HG03571 (cell line): ENCODE data around the gene ATXN1.
"Not testable (repeated sequence)": the region's sequence is repeated elsewhere in the genome, so short reads cannot be mapped to it uniquely, and the experiment has no call there.

Experiments
- ATAC-seq: cut with Tn5 transposase; IDR thresholded peaks from one replicate; pipeline ENCODE4 v1.9.1; 2021; ENCODE audit not compliant: unreplicated experiment

Gene ATXN1

DNA sequence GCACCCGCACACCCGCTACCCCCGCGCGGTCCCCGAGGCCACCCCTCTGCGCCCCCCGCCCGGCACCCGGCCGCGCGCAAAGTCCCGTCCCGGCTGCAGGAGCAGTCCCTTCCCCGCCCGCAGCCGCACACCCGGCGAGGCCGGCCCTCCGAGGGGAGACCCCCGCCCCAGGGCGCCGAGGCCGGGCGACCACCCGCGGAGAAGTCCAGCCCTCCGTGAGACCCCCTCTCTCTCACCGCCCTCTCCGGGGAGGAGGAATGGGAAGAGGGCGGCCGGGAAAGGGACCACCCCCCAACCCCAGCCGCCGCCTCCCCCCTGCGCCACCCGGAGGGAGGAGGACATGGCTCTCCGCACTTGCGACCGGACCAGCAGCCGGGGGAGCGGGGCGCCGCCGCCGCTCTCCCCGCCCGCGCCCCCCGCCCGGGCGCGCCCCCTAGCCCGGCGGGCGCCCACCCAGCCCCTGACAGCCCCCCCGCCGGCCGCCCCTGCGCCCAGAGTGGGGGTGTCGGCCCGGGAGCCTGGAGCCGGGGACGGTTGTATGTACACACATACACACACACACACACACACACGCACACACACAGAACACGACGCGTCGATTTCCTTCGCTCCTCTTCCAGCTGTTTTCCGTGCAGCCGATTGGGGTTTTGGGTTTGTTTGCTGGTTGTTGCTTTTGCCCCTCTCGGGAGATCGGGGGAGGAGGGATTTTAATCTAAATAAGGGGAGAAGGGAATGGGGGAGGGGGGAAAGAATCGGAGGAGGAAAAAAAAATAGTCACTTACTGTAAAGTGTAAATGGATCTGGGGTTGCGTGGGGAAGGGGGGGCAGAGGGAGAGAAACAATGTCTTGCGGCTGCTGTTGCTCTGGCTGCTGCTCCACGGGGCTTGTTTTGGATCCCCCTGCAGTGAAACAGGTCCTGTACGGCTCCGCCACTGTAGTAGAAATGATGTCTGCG lies at the start of gene ATXN1:
Gene ATXN1 (minus strand): TSS at position 945 of the 955 bp plus-strand sequence.
- ATAC-seq: no peak

DNA sequence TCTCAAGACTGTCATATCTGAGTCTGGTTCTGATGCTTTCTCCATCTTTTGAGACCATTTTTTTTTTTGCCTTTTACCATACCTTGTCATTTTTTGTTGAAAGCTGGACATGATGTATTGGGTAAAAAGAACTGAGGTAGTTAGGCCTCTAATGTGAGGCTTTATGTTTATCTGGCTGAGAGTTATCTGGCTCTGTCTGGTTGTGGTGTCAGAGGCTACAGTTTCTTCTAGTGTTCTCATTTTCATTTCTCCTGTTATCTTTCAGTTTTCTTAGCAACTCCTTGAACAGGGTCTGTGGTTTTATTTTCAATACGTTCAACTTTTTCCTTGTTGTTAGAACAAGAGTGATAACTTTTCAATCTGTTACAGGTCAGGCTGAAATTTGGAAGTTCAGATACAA lies 49.2 kb upstream of the ATXN1 start:
- no peak for ATAC-seq

DNA sequence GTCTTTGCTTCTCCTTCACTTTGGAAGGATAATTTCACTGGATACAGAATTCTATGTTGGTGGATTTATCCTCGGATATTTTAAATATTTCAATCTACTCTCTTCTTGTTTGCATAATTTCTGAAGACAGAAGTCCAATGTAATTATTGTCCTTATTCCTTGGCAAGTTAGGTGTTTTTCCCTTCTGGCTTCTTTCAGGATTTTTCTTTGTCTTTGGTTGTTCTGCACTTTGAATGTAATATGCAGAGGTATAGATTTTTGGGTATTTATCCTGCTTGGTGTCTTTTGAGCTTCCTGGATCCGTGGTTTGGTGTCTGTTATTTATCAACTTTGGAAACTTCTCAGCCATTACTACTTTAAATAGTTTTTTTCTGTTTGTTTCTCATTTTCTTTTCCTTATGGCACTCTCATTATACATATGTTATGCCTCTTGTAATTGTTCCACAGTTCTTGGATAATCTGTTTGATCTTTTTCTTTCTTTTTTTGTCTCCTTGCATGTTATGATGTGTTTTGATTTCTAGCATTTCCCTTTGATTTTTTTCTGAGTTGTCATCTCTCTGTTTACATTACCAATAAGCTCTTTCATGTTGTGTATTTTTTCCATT lies 48.6 kb upstream of the ATXN1 start:
- ATAC-seq: no peak

DNA sequence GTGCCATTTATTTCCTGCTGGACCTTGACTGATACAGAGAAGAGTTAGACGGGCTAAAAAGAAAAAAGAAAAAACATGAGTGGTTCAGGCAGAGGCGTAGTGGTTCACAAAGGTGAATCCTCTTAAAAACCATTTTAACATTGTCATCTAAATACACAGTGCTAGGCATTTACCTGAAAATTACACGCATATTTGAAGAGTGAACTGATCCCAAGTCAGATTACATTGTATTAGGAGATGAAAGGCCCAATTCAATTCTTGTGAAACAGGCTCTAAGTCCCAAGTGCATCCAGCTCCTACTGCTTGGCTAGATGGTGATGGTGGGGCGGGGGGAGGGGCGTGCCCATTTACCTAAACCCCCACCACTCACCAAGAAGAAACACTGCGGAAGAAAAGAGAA lies 46.7 kb upstream of the ATXN1 start:
- no peak for ATAC-seq

DNA sequence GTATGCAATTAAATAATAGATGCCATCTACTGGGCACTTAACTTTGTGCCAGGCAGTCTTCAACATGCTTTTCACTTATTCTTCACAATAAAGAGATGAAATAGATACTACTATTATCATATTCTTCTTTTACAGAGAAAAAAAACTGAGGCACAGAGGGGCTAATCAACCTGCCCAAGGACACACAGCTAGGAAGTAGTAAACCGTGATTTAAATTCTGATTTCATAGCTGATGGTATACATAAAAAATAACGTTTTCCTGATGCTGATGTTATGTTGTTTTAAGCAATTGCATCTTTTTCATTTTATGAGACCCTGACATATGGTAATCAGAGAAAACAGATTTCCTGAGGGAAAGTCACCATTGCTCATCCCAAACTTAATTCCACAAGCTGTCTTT lies 45.1 kb upstream of the ATXN1 start:
- ATAC-seq: no peak

DNA sequence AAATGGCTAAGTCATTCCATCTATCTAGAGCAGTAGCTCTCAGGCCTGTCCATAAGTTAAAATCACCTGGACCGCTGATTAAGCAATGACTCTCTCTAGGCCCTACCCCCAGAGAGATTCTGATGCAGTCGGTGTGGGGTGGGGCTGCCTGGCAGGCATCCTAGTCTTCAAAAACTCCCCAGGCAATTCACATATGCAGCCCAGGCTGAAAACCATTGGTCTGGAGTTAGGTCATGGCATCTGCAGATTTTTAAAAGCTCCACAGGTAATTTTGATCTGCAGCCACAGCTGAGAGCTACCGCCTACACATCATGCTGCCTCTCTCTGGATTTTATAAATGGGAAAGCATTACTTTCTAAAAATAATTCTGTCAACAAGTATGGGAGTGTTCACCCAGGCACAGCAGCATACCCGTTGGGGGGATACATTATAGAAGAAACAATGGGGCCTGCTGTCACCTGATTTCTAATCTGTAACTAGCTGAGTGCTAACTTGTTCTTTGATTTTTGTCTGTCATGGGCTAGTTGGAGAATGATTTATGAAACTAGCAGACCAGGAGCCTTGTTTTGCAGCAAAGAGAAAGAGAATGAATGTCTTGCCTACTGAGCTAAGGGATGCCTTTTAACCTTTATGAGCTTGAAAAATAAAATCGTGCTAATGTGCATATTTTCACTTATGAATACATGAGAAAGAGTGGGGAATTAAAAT lies 44.1 kb upstream of the ATXN1 start:
- ATAC-seq: no peak

DNA sequence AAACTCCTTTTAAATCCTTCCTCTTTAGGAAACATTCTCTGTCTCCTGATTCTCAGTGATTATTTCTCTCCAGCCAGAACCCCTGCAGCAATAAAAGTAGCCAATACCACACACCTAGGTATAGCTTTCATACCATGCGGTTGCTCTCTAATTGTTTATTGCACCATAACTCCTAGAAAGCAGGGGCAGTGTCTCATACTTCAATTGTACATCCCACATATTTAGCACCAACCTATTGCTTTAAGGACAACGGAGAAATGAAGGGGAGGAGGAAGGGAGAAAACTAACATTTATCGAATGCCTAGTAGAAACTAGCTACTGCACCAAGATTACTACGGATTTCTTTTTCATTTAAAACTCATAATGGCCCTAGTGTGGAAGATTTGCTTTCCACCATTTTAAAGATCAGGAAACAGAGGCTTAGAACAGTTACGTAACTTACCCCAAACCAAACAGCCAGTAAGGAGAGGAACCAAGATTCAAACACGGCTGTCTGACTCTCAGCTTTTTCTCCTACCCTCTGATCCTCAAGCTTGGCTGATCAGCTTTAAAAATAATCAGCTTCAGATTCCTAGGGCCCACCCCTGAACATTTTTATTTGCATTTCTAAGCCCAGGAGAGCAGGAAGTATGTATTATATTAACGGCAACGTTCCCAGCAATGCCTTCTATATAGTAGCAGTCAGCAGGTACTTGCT lies 43.4 kb upstream of the ATXN1 start:
- ATAC-seq: no peak

DNA sequence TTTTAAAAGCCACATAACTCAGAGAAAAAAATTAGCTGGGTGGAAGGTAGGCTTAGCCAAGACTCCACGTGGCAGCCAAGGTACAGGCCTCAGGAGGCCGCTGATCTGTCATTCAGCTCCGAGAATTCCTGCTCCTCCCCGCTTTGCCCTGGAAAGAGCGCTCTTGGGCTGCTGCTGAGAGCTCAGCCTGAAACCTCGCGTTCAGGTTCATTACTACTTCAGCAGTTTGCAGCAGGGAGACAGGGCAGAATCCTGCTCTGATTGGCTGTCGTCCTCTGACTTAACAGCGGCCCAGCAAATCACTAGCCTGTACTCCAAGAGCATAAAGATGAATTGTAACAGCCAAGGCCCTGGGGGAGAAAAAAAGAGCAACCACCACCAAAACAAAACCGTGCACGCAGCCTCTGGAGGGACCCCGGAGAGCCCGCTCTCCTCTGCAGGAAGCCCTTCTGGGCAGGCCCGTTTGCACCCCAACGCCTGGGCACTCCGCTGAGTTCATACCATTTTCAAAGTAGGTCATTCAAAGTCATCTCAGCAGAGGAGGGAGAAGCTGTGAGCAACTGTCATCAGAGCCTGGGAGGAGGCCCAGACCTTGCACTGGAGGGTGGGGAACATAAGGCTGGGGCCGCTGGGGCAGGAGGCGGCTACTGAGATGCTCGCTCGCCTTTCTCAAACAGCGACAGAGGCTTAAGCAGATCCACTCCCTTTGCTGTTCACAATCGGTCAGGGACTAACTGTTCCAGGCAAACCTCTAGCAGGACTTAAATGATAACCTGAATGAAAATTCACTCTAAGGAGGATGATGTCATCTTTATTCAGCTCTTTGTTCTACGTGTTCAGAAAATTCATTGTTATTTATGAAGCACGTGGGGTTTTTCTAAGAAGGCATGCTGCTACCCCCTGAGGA lies 42.3 kb upstream of the ATXN1 start:
- no peak for ATAC-seq

DNA sequence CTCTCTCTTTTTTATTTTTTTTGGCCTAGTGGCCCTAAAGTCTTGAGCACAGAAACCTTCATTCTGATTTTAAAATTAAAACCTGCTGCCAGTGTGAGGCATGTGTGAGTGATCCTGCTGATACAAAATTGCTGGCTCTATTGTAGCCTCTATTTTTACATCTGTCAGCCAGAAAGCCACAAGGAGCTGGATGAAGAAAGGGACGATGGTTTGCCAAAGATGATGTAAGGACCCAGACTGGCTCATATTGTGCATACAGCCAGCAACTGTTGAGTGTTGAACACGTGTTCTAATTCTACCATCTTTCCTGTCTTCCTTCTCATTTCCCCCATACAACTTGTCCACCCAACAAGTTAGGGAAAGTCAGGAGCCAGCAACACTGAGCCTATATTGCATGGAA lies 40.8 kb upstream of the ATXN1 start:
- no peak for ATAC-seq

DNA sequence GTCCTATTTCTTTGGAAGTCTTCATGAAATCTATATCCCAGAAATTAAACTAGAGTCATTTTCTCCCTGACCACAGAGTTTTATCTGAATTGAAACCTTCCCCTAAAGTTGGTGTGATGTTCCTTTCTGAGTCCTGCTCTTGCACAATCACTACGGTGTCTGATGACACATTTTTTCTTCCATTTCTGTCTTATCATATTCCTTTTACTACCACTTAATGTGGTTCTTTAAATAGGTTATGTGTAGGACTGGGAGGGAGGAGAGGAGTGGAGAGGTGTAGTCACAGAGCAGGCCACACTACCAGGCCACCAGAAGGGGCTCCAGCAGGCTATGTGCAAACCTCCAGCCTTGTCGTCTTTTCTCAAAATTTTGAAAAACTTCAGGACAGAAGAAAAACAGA lies 39.7 kb upstream of the ATXN1 start:
- no peak for ATAC-seq

DNA sequence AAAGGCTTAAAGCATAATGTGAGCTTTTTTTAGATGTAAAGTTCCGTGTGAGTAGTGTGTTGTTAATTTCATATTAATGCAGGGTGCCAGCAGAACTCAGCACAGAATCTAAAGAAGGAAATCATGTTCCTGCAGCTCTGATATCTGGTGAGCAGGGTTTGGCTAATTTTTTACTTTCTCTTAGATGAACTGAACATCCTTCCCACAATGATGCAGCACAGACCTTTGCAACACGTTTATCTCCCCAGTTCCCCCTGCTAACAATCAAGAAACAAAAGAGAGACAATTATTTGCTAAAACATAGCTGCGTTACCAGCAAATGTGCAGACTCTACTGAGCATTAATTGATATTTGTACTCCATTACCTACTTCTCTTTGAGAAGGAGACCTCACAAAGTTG lies 39.1 kb upstream of the ATXN1 start:
- ATAC-seq: no peak

DNA sequence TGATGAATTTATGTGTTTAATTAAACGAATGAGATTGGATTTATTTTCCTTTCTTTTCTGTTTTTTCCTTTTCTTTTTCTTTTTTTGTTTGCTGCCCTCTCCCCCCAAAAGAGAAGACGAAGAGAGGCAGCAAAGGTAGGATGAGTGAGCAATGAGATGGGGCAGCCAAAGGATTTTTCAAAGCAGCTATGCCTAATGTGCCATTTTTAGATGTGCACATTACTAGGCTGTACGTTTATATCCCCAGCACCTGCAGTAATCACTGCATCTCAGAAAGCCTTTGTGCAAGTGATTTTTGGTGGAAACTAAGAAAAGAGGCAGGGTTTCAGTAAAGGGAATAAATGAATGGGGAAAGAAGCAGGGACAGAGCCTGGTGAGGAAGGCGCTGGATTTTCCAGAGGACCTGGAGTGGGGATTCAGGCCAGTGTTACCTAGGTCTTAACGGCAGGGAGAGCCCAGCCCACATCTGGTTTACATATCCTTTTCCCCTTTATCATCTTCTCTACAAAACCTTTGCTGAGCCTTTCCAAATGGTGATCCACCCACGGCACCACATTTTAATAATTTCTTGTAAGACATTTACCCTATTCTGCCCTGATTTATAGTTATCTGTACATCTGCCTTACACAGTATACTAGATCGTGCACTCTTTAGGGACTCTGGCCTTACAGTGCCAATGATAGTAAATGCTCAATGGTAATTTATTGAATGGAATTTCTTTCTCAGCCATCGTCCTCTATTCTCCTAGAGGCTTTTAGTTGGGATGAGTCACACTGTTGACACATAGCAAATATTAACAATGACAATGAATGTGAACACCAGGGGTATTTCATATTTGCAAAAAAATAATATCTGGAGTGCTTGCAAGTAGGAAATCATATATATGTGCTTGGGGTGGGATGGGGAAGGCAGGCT lies 38.3 kb upstream of the ATXN1 start:
- no peak for ATAC-seq

DNA sequence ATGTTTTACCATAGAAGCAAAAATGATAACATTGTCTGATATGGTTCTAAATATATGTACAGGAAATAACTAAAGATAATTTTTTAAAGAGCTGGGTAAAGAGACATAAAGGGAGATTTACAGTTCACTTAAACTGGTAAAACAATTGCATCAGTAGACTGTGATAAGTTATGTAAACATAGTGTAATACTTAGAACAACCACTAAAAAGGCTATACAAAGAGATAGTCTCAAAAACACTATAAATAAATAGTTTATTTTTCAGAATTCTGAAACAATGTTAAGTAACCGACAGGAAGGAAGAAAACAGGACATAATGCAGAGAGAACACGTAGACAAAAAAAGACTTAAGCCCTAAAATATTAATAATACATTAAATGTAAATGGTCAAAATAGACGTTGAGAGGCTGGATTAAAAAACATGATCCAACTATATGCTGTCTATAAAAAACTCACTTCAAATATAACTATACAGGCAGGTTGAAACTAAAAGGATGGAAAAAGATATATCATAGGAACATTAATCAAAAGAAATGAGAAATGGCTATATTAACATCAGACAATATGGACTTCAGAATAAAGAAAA lies 32.7 kb upstream of the ATXN1 start:
- no peak for ATAC-seq

DNA sequence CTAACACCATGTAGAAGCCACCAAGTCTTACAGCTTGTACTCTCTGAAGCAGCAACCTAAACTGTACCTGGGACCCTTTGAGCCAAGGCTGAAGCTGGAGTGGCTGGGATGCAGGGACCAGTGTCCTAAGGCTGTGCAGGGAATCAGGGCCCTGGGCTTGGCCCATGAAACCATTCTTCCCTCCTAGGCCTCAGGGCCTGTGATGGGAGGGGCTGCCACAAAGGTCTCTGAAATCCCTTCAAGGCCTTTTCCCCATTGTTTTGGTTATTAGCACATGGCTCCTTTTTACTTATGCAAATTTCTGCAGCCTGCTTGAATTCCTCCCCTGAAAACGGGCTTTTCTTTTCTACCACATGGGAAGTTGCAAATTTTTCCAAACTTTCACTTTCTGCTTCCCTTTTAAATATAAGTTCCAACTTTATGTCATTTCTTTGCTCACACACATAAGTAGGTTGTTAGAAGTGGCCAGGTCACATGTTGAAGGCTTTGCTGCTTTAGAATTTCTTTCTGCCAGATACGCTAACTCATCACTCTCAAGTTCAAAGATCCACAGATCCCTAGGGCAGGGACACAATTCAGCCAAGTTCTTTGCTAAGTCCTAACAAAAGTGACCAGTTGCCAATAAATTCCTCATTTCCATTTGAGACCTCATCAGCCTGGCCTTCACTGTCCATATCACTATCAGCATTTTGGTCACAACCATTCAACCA lies 28.2 kb upstream of the ATXN1 start:
- ATAC-seq: no peak

DNA sequence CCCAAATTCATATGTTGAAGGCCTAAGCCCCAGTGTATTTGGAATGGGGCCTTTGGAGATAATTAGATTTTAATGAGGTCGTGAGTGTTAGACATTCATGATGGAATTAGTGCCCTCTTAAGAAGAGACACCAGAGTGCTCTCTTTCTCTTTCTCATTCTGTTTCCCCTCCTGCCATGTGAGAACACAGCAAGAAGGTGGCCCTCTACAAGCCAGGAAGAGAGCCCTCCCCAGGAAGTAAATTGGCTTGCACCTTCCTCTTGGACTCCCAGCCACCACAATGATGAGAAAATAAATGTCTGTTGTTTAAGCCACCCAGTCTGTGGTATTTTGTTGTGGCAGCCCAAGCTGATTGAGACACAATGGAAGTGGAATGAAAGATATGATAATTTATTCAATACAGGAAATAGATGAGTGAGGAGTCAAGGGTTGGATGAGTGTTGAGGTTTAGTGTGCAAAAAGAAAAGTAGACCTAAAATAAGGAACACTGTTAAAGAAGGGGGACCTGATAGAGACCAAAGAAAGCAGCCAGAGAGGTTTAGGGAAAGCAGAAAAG lies 25.9 kb upstream of the ATXN1 start:
- no peak for ATAC-seq

DNA sequence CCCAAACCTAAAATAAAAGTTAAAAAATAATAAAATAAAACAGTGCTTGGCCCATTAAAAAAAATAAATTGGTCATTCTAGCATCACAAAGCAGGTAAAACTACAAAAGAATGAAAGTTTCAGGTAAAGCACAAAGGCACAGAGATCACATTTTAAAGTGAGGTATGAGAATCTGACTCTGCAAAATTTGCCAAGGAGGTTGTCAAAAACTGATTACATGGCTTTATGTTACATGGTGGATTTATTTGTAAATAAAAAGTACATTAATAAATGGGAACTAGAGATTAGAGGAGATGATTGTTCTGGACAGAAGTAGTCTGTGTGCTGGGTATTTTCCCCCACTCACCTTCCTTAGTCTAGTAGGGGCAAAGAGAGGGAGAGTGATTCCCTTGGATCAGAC lies 24.2 kb upstream of the ATXN1 start:
- ATAC-seq: no peak

DNA sequence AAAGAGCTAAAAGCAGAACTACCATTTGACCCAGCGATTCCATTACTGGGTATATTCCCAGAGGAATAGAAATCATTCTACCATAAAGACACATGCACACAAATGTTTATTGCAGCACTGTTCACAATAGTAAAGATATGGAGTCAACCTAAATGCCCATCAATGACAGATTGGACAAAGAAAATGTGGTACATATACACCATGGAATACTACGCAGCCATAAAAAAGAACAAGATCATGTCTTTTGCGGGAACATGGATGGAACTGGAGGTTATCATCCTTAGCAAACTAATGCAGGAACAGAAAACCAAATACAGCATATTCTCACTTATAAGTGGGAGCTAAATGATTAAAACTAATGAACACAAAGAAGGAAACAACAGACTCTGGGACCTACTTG lies 23.7 kb upstream of the ATXN1 start:
- ATAC-seq: not testable (repeated sequence)
